IMR-90 (cell line): ENCODE measurements around the gene NANOS3.

Experiments used
- BHLHE40 ChIP-seq: fragments of 150-350 bp; IDR thresholded peaks from 2 replicates; pipeline ENCODE4 v1.6.1; 2016; ENCODE audit warnings: mild to moderate bottlenecking, low read depth, low read length
- CTCF ChIP-seq: conservative IDR thresholded peaks from 2 replicates; pipeline ENCODE4 v1.5.1; 2012; ENCODE audit warnings: mild to moderate bottlenecking, low read depth, low read length, improper control_type of control experiment
- MAZ ChIP-seq: IDR thresholded peaks from 2 replicates; pipeline ENCODE4 v1.6.1; 2012; ENCODE audit warnings: low read depth, mild to moderate bottlenecking, low read length, improper control_type of control experiment, moderate library complexity, borderline replicate concordance
- NFE2L2 ChIP-seq: fragments of 150-350 bp; IDR thresholded peaks from 2 replicates; pipeline ENCODE4 v1.6.1; 2016; ENCODE audit warnings: low read depth, mild to moderate bottlenecking, low read length
- POLR2A ChIP-seq: IDR thresholded peaks from 2 replicates; pipeline ENCODE4 v1.6.1; 2012; ENCODE audit warnings: mild to moderate bottlenecking, low read depth, low read length
- USF2 ChIP-seq: fragments of 150-350 bp; IDR thresholded peaks from 2 replicates; pipeline ENCODE4 v1.6.1; 2017; ENCODE audit warnings: mild to moderate bottlenecking, antibody characterized with exemption, low read length, low read depth

- TF ChIP-seq CTCF (no peak), NFE2L2 (no peak), USF2 (no peak), BHLHE40 (no peak), POLR2A (no peak), MAZ (no peak)
Measured at GRCh38 chr19:13865571-13866462, 11.1 kb upstream of the NANOS3 start.
